SU-DHL-6 (cell line): Measurements from ENCODE around the gene SERINC5.

Source experiments
- CTCF ChIP-seq: fragments of 200-600 bp; sonication (generic); IDR thresholded peaks from one replicate; pipeline ENCODE4 v1.5.1; 2017; ENCODE audit warnings: antibody characterized with exemption, mild to moderate bottlenecking, low read length, moderate library complexity; ENCODE audit not compliant: insufficient read depth, poor library complexity, severe bottlenecking
- EZH2phosphoT487 ChIP-seq: fragments of 200-600 bp; sonication (generic), shearing (Covaris generic); conservative IDR thresholded peaks from 2 replicates; pipeline ENCODE4 v1.6.1; 2018; ENCODE audit warnings: mild to moderate bottlenecking, antibody characterized with exemption, low read length, moderate library complexity, mixed read lengths

- TF ChIP-seq CTCF: no peak
- TF ChIP-seq EZH2phosphoT487: no peak
These were observed 42.4 kb downstream of the SERINC5 start for GRCh38 chr5:80213466-80213865.
